H9 (cell line): ENCODE data around the gene TMEM204. TPM values are rescaled to one million over a fixed set of nuclear protein-coding genes. Genes with fewer than 3 reads are reported as not detected.

Experiments used
- DNase-seq: peaks from one replicate; pipeline ENCODE4 v3.0.0-alpha.2; 2017
- H2AFZ ChIP-seq: one replicate; pipeline ENCODE4 v1.6.1; 2013; ENCODE audit warnings: mild to moderate bottlenecking, low read length, control low read depth, moderate library complexity
- H2AK5ac ChIP-seq: 2 replicates; pipeline ENCODE4 v1.6.1; 2013; ENCODE audit warnings: low read length, control low read depth, mixed read lengths; ENCODE audit not compliant: insufficient read length
- H2BK120ac ChIP-seq: one replicate; pipeline ENCODE4 v1.6.1; 2013; ENCODE audit warnings: low read depth, mild to moderate bottlenecking, low read length, control low read depth, inconsistent platforms; ENCODE audit not compliant: poor library complexity, severe bottlenecking
- H2BK12ac ChIP-seq: 2 replicates; pipeline ENCODE4 v1.6.1; 2013; ENCODE audit warnings: low read length, control low read depth, mixed read lengths, low read depth; ENCODE audit not compliant: insufficient read length
- H2BK15ac ChIP-seq: 2 replicates; pipeline ENCODE4 v1.6.1; 2013; ENCODE audit warnings: low read depth, low read length, control low read depth
- H2BK20ac ChIP-seq: one replicate; pipeline ENCODE4 v1.6.1; 2013; ENCODE audit warnings: low read depth, mild to moderate bottlenecking, low read length, control low read depth, inconsistent platforms; ENCODE audit not compliant: poor library complexity, severe bottlenecking
- H2BK5ac ChIP-seq: 2 replicates; pipeline ENCODE4 v1.6.1; 2013; ENCODE audit warnings: low read length, control low read depth, mixed read lengths; ENCODE audit not compliant: insufficient read length
- H3K14ac ChIP-seq: 2 replicates; pipeline ENCODE4 v1.6.1; 2013; ENCODE audit warnings: low read length, control low read depth; ENCODE audit not compliant: insufficient read depth
- H3K18ac ChIP-seq: 2 replicates; pipeline ENCODE4 v1.6.1; 2013; ENCODE audit warnings: low read depth, mild to moderate bottlenecking, mixed read lengths, low read length, control low read depth; ENCODE audit not compliant: insufficient read length
- H3K23ac ChIP-seq: 2 replicates; pipeline ENCODE4 v1.6.1; 2013; ENCODE audit warnings: low read length, control low read depth, mixed read lengths, low read depth; ENCODE audit not compliant: insufficient read length
- H3K23me2 ChIP-seq: 2 replicates; pipeline ENCODE4 v1.6.1; 2013; ENCODE audit warnings: low read depth, mild to moderate bottlenecking, mixed read lengths, low read length, control low read depth; ENCODE audit not compliant: insufficient read length, poor library complexity, severe bottlenecking
- H3K27ac ChIP-seq: 2 replicates; pipeline ENCODE4 v1.5.1; 2013; ENCODE audit warnings: low read length, control low read depth, mixed read lengths, low read depth; ENCODE audit not compliant: insufficient read length
- H3K27me3 ChIP-seq: 2 replicates; pipeline ENCODE4 v1.6.1; 2013; ENCODE audit warnings: low read length, control low read depth, inconsistent platforms; ENCODE audit not compliant: insufficient read depth
- H3K4ac ChIP-seq: 2 replicates; pipeline ENCODE4 v1.6.1; 2013; ENCODE audit warnings: low read depth, mild to moderate bottlenecking, control low read depth, inconsistent platforms, low read length, moderate library complexity
- H3K4me1 ChIP-seq: 2 replicates; pipeline ENCODE4 v1.6.1; 2013; ENCODE audit warnings: low read length, control low read depth, inconsistent platforms; ENCODE audit not compliant: insufficient read depth
- H3K4me2 ChIP-seq: 2 replicates; pipeline ENCODE4 v1.6.1; 2013; ENCODE audit warnings: low read length, control low read depth, mixed read lengths; ENCODE audit not compliant: insufficient read length, insufficient read depth
- H3K56ac ChIP-seq: 2 replicates; pipeline ENCODE4 v1.6.1; 2013; ENCODE audit warnings: low read depth, mild to moderate bottlenecking, mixed read lengths, low read length, control low read depth; ENCODE audit not compliant: insufficient read length
- H3K79me1 ChIP-seq: 2 replicates; pipeline ENCODE4 v1.6.1; 2013; ENCODE audit warnings: low read depth, mild to moderate bottlenecking, moderate library complexity, low read length, control low read depth, inconsistent platforms; ENCODE audit not compliant: insufficient read depth, poor library complexity, severe bottlenecking
- H3K79me2 ChIP-seq: 2 replicates; pipeline ENCODE4 v1.6.1; 2013; ENCODE audit warnings: low read length, control low read depth, inconsistent platforms; ENCODE audit not compliant: insufficient read depth
- H3K9ac ChIP-seq: 2 replicates; pipeline ENCODE4 v1.6.1; 2013; ENCODE audit warnings: low read length, control low read depth, mixed read lengths; ENCODE audit not compliant: insufficient read length; ENCODE audit errors: extremely low read depth
- H3K9me3 ChIP-seq: one replicate; pipeline ENCODE4 v1.6.1; 2013; ENCODE audit warnings: low read depth, low read length, inconsistent platforms; ENCODE audit not compliant: control insufficient read depth
- H3T11ph ChIP-seq: one replicate; pipeline ENCODE4 v1.6.1; 2013; ENCODE audit warnings: mild to moderate bottlenecking, low read length, control low read depth, inconsistent platforms
- H4K20me1 ChIP-seq: one replicate; pipeline ENCODE4 v1.6.1; 2013; ENCODE audit not compliant: control insufficient read depth, insufficient read length, insufficient read depth
- H4K5ac ChIP-seq: 2 replicates; pipeline ENCODE4 v1.6.1; 2013; ENCODE audit warnings: low read depth, mild to moderate bottlenecking, mixed read lengths, low read length, control low read depth; ENCODE audit not compliant: insufficient read length
- H4K8ac ChIP-seq: replicated peaks from 2 replicates; pipeline ENCODE4 v1.6.1; 2013; ENCODE audit warnings: low read length, control low read depth, mixed read lengths, low read depth; ENCODE audit not compliant: insufficient read length
- H4K91ac ChIP-seq: 2 replicates; pipeline ENCODE4 v1.6.1; 2013; ENCODE audit warnings: low read depth, mild to moderate bottlenecking, moderate library complexity, mixed read lengths, low read length, control low read depth; ENCODE audit not compliant: insufficient read length
- H3K27ac Mint-ChIP-seq, 3 experiments: 2 replicates in 2 of 3; 3 replicates in 1 of 3; pipeline ENCODE4 v1.8.0; 2020 to 2021; ENCODE audit warnings: mixed read lengths in 3 of 3, mild to moderate bottlenecking in 1 of 3, moderate library complexity in 1 of 3
- H3K27me3 Mint-ChIP-seq: 2 replicates; pipeline ENCODE4 v1.8.0; 2021; ENCODE audit warnings: low read depth, mild to moderate bottlenecking, moderate library complexity, mixed read lengths
- H3K36me3 Mint-ChIP-seq, 3 experiments: 2 replicates in 2 of 3; 3 replicates in 1 of 3; pipeline ENCODE4 v1.8.0; 2020 to 2021; ENCODE audit warnings: low read depth in 3 of 3, mixed read lengths in 3 of 3; ENCODE audit not compliant: insufficient read depth in 1 of 3
- H3K4me1 Mint-ChIP-seq, 2 experiments: 2 replicates each; pipeline ENCODE4 v1.8.0; 2020; ENCODE audit warnings: mixed read lengths in 2 of 2
- H3K4me3 Mint-ChIP-seq, 2 experiments: 2 replicates in 1 of 2; 3 replicates in 1 of 2; pipeline ENCODE4 v1.8.0; 2020 to 2021; ENCODE audit warnings: mild to moderate bottlenecking in 2 of 2, mixed read lengths in 2 of 2, moderate library complexity in 1 of 2
- H3K9me3 Mint-ChIP-seq, 2 experiments: 2 replicates in 1 of 2; 3 replicates in 1 of 2; pipeline ENCODE4 v1.8.0; 2020; ENCODE audit warnings: mild to moderate bottlenecking in 2 of 2, mixed read lengths in 2 of 2, moderate library complexity in 1 of 2
- WGBS: extraction: QIAGEN DNeasy Blood & Tissue Kit; methylation state at CpG from one replicate; pipeline ENCODE4 v1.1.7; 2013; ENCODE audit warnings: missing lambda C conversion rate, low lambda C conversion rate, mixed read lengths; ENCODE audit not compliant: insufficient read length; ENCODE audit errors: extremely low coverage; 5-methylcytosine and 5-hydroxymethylcytosine counted together
- total RNA-seq: library from RNA; stranded (reverse); gene quantifications from 2 replicates; pipeline ENCODE4 v1.2.1, GENCODE V29; 2021
- TF ChIP-seq, protein P1 (sequence below): fragments of 200-600 bp; sonication (generic); conservative IDR thresholded peaks from 3 replicates; pipeline ENCODE4 v1.8.0; 2021; ENCODE audit warnings: antibody characterized with exemption, mild to moderate bottlenecking

The TMEM204 gene
- total RNA-seq, 1 experiment from 2014 or later, result not detected

DNA sequence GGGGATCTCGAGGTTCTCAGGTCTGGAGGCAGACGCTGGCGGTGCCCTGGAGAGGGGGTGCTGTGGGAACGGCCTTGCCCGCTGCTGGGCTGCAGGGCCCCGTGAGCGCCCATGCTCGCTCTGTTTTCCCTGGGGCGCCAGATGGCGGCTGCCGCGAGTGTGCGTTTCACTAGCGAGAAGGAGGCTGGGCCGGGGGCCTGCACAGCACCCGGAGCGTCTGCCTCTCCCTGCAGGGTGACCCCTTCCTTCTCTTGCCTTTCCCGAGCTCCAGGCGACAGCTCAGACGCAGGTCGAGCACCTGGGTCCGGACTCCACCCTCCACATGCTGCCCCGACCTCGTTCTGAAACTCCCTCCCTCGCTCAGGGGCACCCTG lies 37.6 kb upstream of the TMEM204 start:
- no CpG with 5 or more reads among the region's 25 CpGs for WGBS
- H3K23ac ChIP-seq, result no peak overlapping the region
- H4K5ac ChIP-seq, result no peak overlapping the region
- H3K18ac ChIP-seq, result no peak overlapping the region
- H3K9ac ChIP-seq, result no peak overlapping the region
- H3K27ac Mint-ChIP-seq, result no peak overlapping the region
- no peak overlapping the region for H3K4me2 ChIP-seq
- no peak overlapping the region for H2AFZ ChIP-seq
- no peaks in the 10 kb centered on the region; the same call in 1 of the 2 replicates for H3K79me2 ChIP-seq
- H2AK5ac ChIP-seq, result no peak overlapping the region
- TF ChIP-seq, protein P1, sequence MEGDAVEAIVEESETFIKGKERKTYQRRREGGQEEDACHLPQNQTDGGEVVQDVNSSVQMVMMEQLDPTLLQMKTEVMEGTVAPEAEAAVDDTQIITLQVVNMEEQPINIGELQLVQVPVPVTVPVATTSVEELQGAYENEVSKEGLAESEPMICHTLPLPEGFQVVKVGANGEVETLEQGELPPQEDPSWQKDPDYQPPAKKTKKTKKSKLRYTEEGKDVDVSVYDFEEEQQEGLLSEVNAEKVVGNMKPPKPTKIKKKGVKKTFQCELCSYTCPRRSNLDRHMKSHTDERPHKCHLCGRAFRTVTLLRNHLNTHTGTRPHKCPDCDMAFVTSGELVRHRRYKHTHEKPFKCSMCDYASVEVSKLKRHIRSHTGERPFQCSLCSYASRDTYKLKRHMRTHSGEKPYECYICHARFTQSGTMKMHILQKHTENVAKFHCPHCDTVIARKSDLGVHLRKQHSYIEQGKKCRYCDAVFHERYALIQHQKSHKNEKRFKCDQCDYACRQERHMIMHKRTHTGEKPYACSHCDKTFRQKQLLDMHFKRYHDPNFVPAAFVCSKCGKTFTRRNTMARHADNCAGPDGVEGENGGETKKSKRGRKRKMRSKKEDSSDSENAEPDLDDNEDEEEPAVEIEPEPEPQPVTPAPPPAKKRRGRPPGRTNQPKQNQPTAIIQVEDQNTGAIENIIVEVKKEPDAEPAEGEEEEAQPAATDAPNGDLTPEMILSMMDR, result no peak
- H3K4me1 ChIP-seq, result no peaks in the 10 kb centered on the region; the same call in 1 of the 2 replicates
- no peak overlapping the region for H3K27ac ChIP-seq
- no peak overlapping the region for H4K8ac ChIP-seq
- no peak overlapping the region for H2BK15ac ChIP-seq
- no peaks in the 10 kb centered on the region; the same call in none of the 2 replicates for H3K27me3 Mint-ChIP-seq
- H3K14ac ChIP-seq, result no peak overlapping the region
- peaks cover 4 to 12% of the 10 kb centered on the region in 2 experiments for H3K4me1 Mint-ChIP-seq
- no peaks in the 10 kb centered on the region for H3K27me3 ChIP-seq
- H3T11ph ChIP-seq, result no peak overlapping the region
- H2BK12ac ChIP-seq, result no peak overlapping the region
- no peak overlapping the region for H4K91ac ChIP-seq
- H2BK120ac ChIP-seq, result no peak overlapping the region
- peak overlapping the region in 1 of 2 experiments; percentile 30; a peak in 2 of 5 replicates for H3K4me3 Mint-ChIP-seq
- H4K20me1 ChIP-seq, result no peaks in the 10 kb centered on the region
- H3K4ac ChIP-seq, result no peak overlapping the region
- no peak overlapping the region for H3K56ac ChIP-seq
- no peaks in the 10 kb centered on the region for H3K9me3 ChIP-seq
- H3K23me2 ChIP-seq, result peaks cover 3% of the 10 kb centered on the region
- no peak for DNase-seq
- H2BK5ac ChIP-seq, result no peak overlapping the region
- no peak overlapping the region for H2BK20ac ChIP-seq
- no peaks in the 10 kb centered on the region for H3K9me3 Mint-ChIP-seq
- H3K36me3 Mint-ChIP-seq, result peaks cover 7 to 40% (median 38%) of the 10 kb centered on the region in 3 experiments; a peak in 6 of 7 replicates
- H3K79me1 ChIP-seq, result no peaks in the 10 kb centered on the region
